ENCODE data around the gene TTC23L.

The TTC23L gene

GRCh38 chr5:34834794-34835089 is 4.2 kb upstream of the TTC23L start:
- Histone ChIP-seq H3K36me3 (replicated peaks; ENCODE audit: low read depth, low read length) (peaks cover 15% of the 10 kb centered on the region), H3K79me2 (ENCODE audit: low read length) (no peaks in the 10 kb centered on the region), H3K27ac (ENCODE audit: low read length) (no peak overlapping the region), H3K4me1 (ENCODE audit: low read length) (peaks cover 7% of the 10 kb centered on the region), H2AFZ (ENCODE audit: low read depth, low read length) (no peak overlapping the region), H3K4me2 (ENCODE audit: low read length) (no peak overlapping the region), H3K27me3 (ENCODE audit: low read depth, low read length) (no peaks in the 10 kb centered on the region), H3K9ac (ENCODE audit: low read length) (no peak overlapping the region), H4K20me1 (ENCODE audit: insufficient read depth, low read length) (no peaks in the 10 kb centered on the region), H3K4me3 (ENCODE audit: low read length) (no peak overlapping the region), H3K9me3 (ENCODE audit: insufficient read depth, low read length) (no peaks in the 10 kb centered on the region)
- TF ChIP-seq EZH2phosphoT487 (IDR thresholded peaks at IDR 0.05; ENCODE audit: low read depth), result no peak
- TF ChIP-seq, protein P1, sequence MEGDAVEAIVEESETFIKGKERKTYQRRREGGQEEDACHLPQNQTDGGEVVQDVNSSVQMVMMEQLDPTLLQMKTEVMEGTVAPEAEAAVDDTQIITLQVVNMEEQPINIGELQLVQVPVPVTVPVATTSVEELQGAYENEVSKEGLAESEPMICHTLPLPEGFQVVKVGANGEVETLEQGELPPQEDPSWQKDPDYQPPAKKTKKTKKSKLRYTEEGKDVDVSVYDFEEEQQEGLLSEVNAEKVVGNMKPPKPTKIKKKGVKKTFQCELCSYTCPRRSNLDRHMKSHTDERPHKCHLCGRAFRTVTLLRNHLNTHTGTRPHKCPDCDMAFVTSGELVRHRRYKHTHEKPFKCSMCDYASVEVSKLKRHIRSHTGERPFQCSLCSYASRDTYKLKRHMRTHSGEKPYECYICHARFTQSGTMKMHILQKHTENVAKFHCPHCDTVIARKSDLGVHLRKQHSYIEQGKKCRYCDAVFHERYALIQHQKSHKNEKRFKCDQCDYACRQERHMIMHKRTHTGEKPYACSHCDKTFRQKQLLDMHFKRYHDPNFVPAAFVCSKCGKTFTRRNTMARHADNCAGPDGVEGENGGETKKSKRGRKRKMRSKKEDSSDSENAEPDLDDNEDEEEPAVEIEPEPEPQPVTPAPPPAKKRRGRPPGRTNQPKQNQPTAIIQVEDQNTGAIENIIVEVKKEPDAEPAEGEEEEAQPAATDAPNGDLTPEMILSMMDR (IDR thresholded peaks at IDR 0.05; ENCODE audit: low read depth, low read length), result no peak

DNA sequence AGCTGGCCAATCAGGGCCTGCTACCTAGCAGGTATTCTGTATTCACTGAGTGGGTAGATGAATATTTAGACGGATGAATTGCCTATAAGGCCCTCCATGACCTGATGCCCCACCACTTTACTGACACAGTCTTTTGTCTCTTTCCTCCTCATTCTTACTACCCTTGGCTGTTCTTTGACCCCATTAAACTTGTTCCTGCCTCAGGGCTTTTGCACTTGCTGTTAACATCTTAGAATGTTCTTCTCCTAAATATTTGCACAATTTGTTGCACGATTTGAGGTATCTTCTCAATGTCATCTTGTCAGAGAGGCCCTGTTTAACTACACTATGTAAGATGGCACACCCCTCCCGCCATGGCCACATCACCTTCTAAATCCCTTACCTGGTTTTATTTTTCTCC is 3.3 kb upstream of the TTC23L start:
- peaks cover 14% of the 10 kb centered on the region for H3K36me3 ChIP-seq (replicated peaks; ENCODE audit: low read depth, low read length)
- no peak overlapping the region for H2AFZ ChIP-seq (ENCODE audit: low read depth, low read length)
- H3K4me3 ChIP-seq (ENCODE audit: low read length), result no peak overlapping the region
- H3K9me3 ChIP-seq (ENCODE audit: insufficient read depth, low read length), result no peaks in the 10 kb centered on the region
- H3K27ac ChIP-seq (ENCODE audit: low read length), result no peak overlapping the region
- no peak overlapping the region for H3K4me2 ChIP-seq (ENCODE audit: low read length)
- TF ChIP-seq, protein P1 (IDR thresholded peaks at IDR 0.05; ENCODE audit: low read depth, low read length), result no peak
- TF ChIP-seq EZH2phosphoT487 (IDR thresholded peaks at IDR 0.05; ENCODE audit: low read depth), result no peak
- no peaks in the 10 kb centered on the region for H3K79me2 ChIP-seq (ENCODE audit: low read length)
- no peaks in the 10 kb centered on the region for H3K27me3 ChIP-seq (ENCODE audit: low read depth, low read length)
- peaks cover 8% of the 10 kb centered on the region for H3K4me1 ChIP-seq (ENCODE audit: low read length)
- no peaks in the 10 kb centered on the region for H4K20me1 ChIP-seq (ENCODE audit: insufficient read depth, low read length)
- H3K9ac ChIP-seq (ENCODE audit: low read length), result no peak overlapping the region

- no peaks in the 10 kb centered on the region for H3K27me3 ChIP-seq (ENCODE audit: low read depth, low read length)
- no peak overlapping the region for H3K27ac ChIP-seq (ENCODE audit: low read length)
- H3K4me1 ChIP-seq (ENCODE audit: low read length), result peaks cover 8% of the 10 kb centered on the region
- no peak overlapping the region for H3K9ac ChIP-seq (ENCODE audit: low read length)
- H3K36me3 ChIP-seq (replicated peaks; ENCODE audit: low read depth, low read length), result no peaks in the 10 kb centered on the region
- no peak overlapping the region for H2AFZ ChIP-seq (ENCODE audit: low read depth, low read length)
- H3K4me3 ChIP-seq (ENCODE audit: low read length), result no peak overlapping the region
- no peaks in the 10 kb centered on the region for H4K20me1 ChIP-seq (ENCODE audit: insufficient read depth, low read length)
- TF ChIP-seq EZH2phosphoT487 (IDR thresholded peaks at IDR 0.05; ENCODE audit: low read depth), result no peak
- TF ChIP-seq, protein P1 (IDR thresholded peaks at IDR 0.05; ENCODE audit: low read depth, low read length), result no peak
- H3K4me2 ChIP-seq (ENCODE audit: low read length), result no peak overlapping the region
- H3K9me3 ChIP-seq (ENCODE audit: insufficient read depth, low read length), result no peaks in the 10 kb centered on the region
- H3K79me2 ChIP-seq (ENCODE audit: low read length), result no peaks in the 10 kb centered on the region
These were observed 2.9 kb downstream of the TTC23L start for GRCh38 chr5:34841816-34842215.

GRCh38 chr5:34842554-34842953 is 3.6 kb downstream of the TTC23L start:
- Histone ChIP-seq H3K9ac (ENCODE audit: low read length) (no peak overlapping the region), H3K9me3 (ENCODE audit: insufficient read depth, low read length) (no peaks in the 10 kb centered on the region), H3K4me3 (ENCODE audit: low read length) (no peak overlapping the region), H4K20me1 (ENCODE audit: insufficient read depth, low read length) (no peaks in the 10 kb centered on the region), H3K27me3 (ENCODE audit: low read depth, low read length) (no peaks in the 10 kb centered on the region), H3K27ac (ENCODE audit: low read length) (no peak overlapping the region), H2AFZ (ENCODE audit: low read depth, low read length) (no peak overlapping the region), H3K36me3 (replicated peaks; ENCODE audit: low read depth, low read length) (no peaks in the 10 kb centered on the region), H3K4me2 (ENCODE audit: low read length) (no peak overlapping the region), H3K4me1 (ENCODE audit: low read length) (peaks cover 8% of the 10 kb centered on the region), H3K79me2 (ENCODE audit: low read length) (no peaks in the 10 kb centered on the region)
- no peak for TF ChIP-seq EZH2phosphoT487 (IDR thresholded peaks at IDR 0.05; ENCODE audit: low read depth)
- TF ChIP-seq, protein P1 (IDR thresholded peaks at IDR 0.05; ENCODE audit: low read depth, low read length), result no peak
